GM12878 (cell line): ENCODE data around the gene VGLL4. TPM values are rescaled to one million over a fixed set of nuclear protein-coding genes. Genes with fewer than 3 reads are reported as not detected.

Experiments used
- ATAC-seq: fragments of 200-7000 bp; cut with Tn5 transposase; 3 replicates; pipeline ENCODE4 v1.9.1; 2020; ENCODE audit warnings: mild to moderate bottlenecking, moderate library complexity
- BruUV-seq: library from RNA; stranded (reverse); fragments of 400-500 nt; replicated peaks from 2 replicates; lab custom pipeline; 2021; lab: Mats Ljungman, UMichigan
- CTCF ChIA-PET: fragments of 300-600 bp; sonication (Branson Sonifier 250); formaldehyde crosslinking; extraction: SDS; loops from one replicate; lab custom pipeline; 2021; ENCODE audit warnings: inconsistent platforms; lab: Yijun Ruan, JAX
- POLR2A ChIA-PET: fragments of 350-600 bp; formaldehyde crosslinking; extraction: SDS; loops from one replicate; lab custom pipeline; 2021; ENCODE audit warnings: inconsistent platforms; lab: Charles Lee
- RAD21 ChIA-PET: fragments of 300-600 bp; sonication (Branson Sonifier 250); formaldehyde crosslinking; loops from one replicate; lab custom pipeline; 2023; ENCODE audit warnings: antibody characterized with exemption; ENCODE audit not compliant: unreplicated experiment; lab: Charles Lee
- SMC1A ChIA-PET: fragments of 300-600 bp; sonication (Branson Sonifier 250); formaldehyde crosslinking; loops from one replicate; lab custom pipeline; 2023; ENCODE audit not compliant: unreplicated experiment, uncharacterized antibody; lab: Charles Lee
- DNase-seq: peaks from one replicate; pipeline ENCODE4 v3.0.0-alpha.2; 2011; ENCODE audit warnings: low read depth, low spot score
- FAIRE-seq: peaks from 3 replicates; lab custom pipeline; 2011; peaks lifted over from hg19 to GRCh38; lab: Jason Lieb, UNC
- H2AFZ ChIP-seq: 2 replicates; pipeline ENCODE4 v1.6.0; 2011; ENCODE audit warnings: low read depth, low read length, control low read depth; ENCODE audit not compliant: control insufficient read depth
- H3K27ac ChIP-seq: 2 replicates; pipeline ENCODE4 v1.5.1; 2011; ENCODE audit warnings: control low read depth; ENCODE audit not compliant: control insufficient read depth, insufficient read depth
- H3K27me3 ChIP-seq, 2 experiments: replicated peaks in 1 of 2; 2 replicates each; pipeline versions ENCODE4 v1.6.0 to v1.6.1; 2011; ENCODE audit warnings: low read length in 1 of 2; ENCODE audit not compliant: control insufficient read depth in 2 of 2, insufficient read depth in 2 of 2
- H3K36me3 ChIP-seq, 2 experiments: 2 replicates each; pipeline ENCODE4 v1.5.1; 2011; ENCODE audit warnings: low read length in 1 of 2; ENCODE audit not compliant: control insufficient read depth in 2 of 2, insufficient read depth in 2 of 2
- H3K4me1 ChIP-seq: 2 replicates; pipeline ENCODE4 v1.6.1; 2011; ENCODE audit warnings: mild to moderate bottlenecking, low read length, moderate library complexity, mixed read lengths; ENCODE audit not compliant: control insufficient read depth, insufficient read depth
- H3K4me2 ChIP-seq: 2 replicates; pipeline ENCODE4 v1.6.0; 2011; ENCODE audit warnings: control low read depth; ENCODE audit not compliant: control insufficient read depth, insufficient read depth
- H3K4me3 ChIP-seq: fragments of 200-600 bp; sonication (generic); 2 replicates; pipeline ENCODE4 v1.5.1; 2016
- H3K79me2 ChIP-seq: 2 replicates; pipeline ENCODE4 v1.6.0; 2011; ENCODE audit warnings: low read length; ENCODE audit not compliant: control insufficient read depth, insufficient read depth
- H3K9ac ChIP-seq: 2 replicates; pipeline ENCODE4 v1.8.0; 2011; ENCODE audit warnings: low read length, control low read depth, mixed read lengths; ENCODE audit not compliant: control insufficient read depth, insufficient read depth
- H3K9me3 ChIP-seq: replicated peaks from 3 replicates; pipeline ENCODE4 v1.5.1; 2011; ENCODE audit warnings: mild to moderate bottlenecking, low read length; ENCODE audit not compliant: control insufficient read depth, insufficient read depth
- H4K20me1 ChIP-seq: 2 replicates; pipeline ENCODE4 v1.6.0; 2011; ENCODE audit not compliant: control insufficient read depth, insufficient read depth
- CHD1 ChIP-seq: IDR thresholded peaks from 2 replicates; pipeline ENCODE4 v1.6.1; 2012; ENCODE audit warnings: low read depth, low read length, improper control_type of control experiment
- EZH2 ChIP-seq: IDR thresholded peaks from 2 replicates; pipeline ENCODE4 v1.6.1; 2012; ENCODE audit warnings: low read depth, mild to moderate bottlenecking, control low read depth, inconsistent platforms, low read length, borderline replicate concordance; ENCODE audit not compliant: control insufficient read depth
- FOXK2 ChIP-seq: fragments of 450-650 bp; IDR thresholded peaks from 2 replicates; pipeline ENCODE4 v1.6.1; 2017; ENCODE audit warnings: mild to moderate bottlenecking, moderate library complexity
- GABPA ChIP-seq: IDR thresholded peaks from 2 replicates; pipeline ENCODE4 v1.6.1; 2014; ENCODE audit warnings: antibody characterized with exemption, low read depth, mild to moderate bottlenecking, inconsistent platforms
- HDAC2 ChIP-seq: fragments of 200-600 bp; sonication (generic); IDR thresholded peaks from 2 replicates; pipeline ENCODE4 v1.6.1; 2017
- KLF5 ChIP-seq: fragments of 450-650 bp; IDR thresholded peaks from 2 replicates; pipeline ENCODE4 v1.6.1; 2014; ENCODE audit warnings: mild to moderate bottlenecking; ENCODE audit not compliant: partially characterized antibody
- MXI1 ChIP-seq: fragments of 150-350 bp; IDR thresholded peaks from 2 replicates; pipeline ENCODE4 v1.6.1; 2011; ENCODE audit warnings: low read depth, mild to moderate bottlenecking, inconsistent platforms, low read length, improper control_type of control experiment
- MYB ChIP-seq: fragments of 150-350 bp; IDR thresholded peaks from 2 replicates; pipeline ENCODE4 v1.6.1; 2014; ENCODE audit warnings: mild to moderate bottlenecking, low read depth, low read length, borderline replicate concordance
- PAX8 ChIP-seq: fragments of 450-650 bp; IDR thresholded peaks from 2 replicates; pipeline ENCODE4 v1.6.1; 2017; ENCODE audit warnings: mild to moderate bottlenecking, moderate library complexity
- RB1 ChIP-seq: fragments of 450-650 bp; formaldehyde crosslinking; IDR thresholded peaks from 2 replicates; pipeline ENCODE4 v1.6.1; 2017; ENCODE audit warnings: mild to moderate bottlenecking, borderline replicate concordance
- RBBP5 ChIP-seq: fragments of 200-600 bp; sonication (generic); conservative IDR thresholded peaks from 2 replicates; pipeline ENCODE4 v1.6.1; 2016
- RELA ChIP-seq: fragments of 450-650 bp; IDR thresholded peaks from 2 replicates; pipeline ENCODE4 v1.8.0; 2014; ENCODE audit warnings: borderline replicate concordance; ENCODE audit not compliant: partially characterized antibody
- STAT3 ChIP-seq: IDR thresholded peaks from 2 replicates; pipeline ENCODE4 v1.6.1; 2011; ENCODE audit warnings: low read depth, low read length, improper control_type of control experiment
- ZBED1 ChIP-seq: IDR thresholded peaks from 2 replicates; pipeline ENCODE4 v1.6.1; 2016; ENCODE audit warnings: borderline replicate concordance
- ZNF217 ChIP-seq: fragments of 450-650 bp; IDR thresholded peaks from 2 replicates; pipeline ENCODE4 v1.6.1; 2017; ENCODE audit warnings: antibody characterized with exemption, mild to moderate bottlenecking
- WGBS: methylation state at CpG from one replicate; pipeline ENCODE4 v1.1.6; 2016; ENCODE audit warnings: low lambda C conversion rate; ENCODE audit not compliant: insufficient replicate concordance, insufficient coverage; ENCODE audit errors: missing lambda C conversion rate; 5-methylcytosine and 5-hydroxymethylcytosine counted together
- in situ Hi-C: fragments of 300-500 bp; cut with MboI; formaldehyde crosslinking; loops from 9 replicates; pipeline ENCODE4 v1.14.3; 2018; ENCODE audit warnings: mixed read lengths
- intact Hi-C: fragments of 100-400 bp; cut with micrococcal nuclease; formaldehyde crosslinking; loops from one replicate; pipeline ENCODE4 v1.14.2; 2022; ENCODE audit not compliant: unreplicated experiment
- polyA plus RNA-seq, 11 experiments: library from polyadenylated mRNA; depleted of rRNA in 4 of 11; unstranded in 6 of 11; stranded (reverse) in 5 of 11; fragments of >200 nt; fragmentation: Nextera tagmentation in 4 of 11; fragmentation: Illumina TruSeq in 1 of 11; extraction: Ambion mirVana in 4 of 11; extraction: Trizol in 1 of 11; gene quantifications; 1 replicate in 1 of 11; 2 replicates in 10 of 11; pipeline versions ENCODE4 v1.2.1 to v1.2.3, GENCODE V29; 2011 to 2016; ENCODE audit warnings: inconsistent platforms in 2 of 11, missing spikeins in 2 of 11, low read depth in 1 of 11
- total RNA-seq, 4 experiments: library from RNA; depleted of rRNA in 3 of 4; stranded (reverse); fragments of >200 nt in 3 of 4; fragmentation: Illumina TruSeq in 1 of 4; extraction: Trizol in 1 of 4; gene quantifications; 2 replicates each; pipeline versions ENCODE4 v1.2.1 to v1.2.3, GENCODE V29; 2013 to 2021
- TF ChIP-seq, protein P1 (sequence below): fragments of 450-650 bp; IDR thresholded peaks from 2 replicates; pipeline ENCODE4 v1.6.1; 2017; ENCODE audit warnings: mild to moderate bottlenecking, low read depth, inconsistent platforms; ENCODE audit not compliant: poor library complexity, severe bottlenecking
- TF ChIP-seq, protein P2 (sequence below): IDR thresholded peaks from 2 replicates; pipeline ENCODE4 v1.6.1; 2012; ENCODE audit warnings: mild to moderate bottlenecking, low read depth, low read length
- TF ChIP-seq, protein P3 (sequence below): IDR thresholded peaks from 2 replicates; pipeline ENCODE4 v1.6.1; 2011; ENCODE audit warnings: low read depth, mild to moderate bottlenecking, low read length, moderate library complexity, borderline replicate concordance; ENCODE audit errors: extremely low read depth

The VGLL4 gene
- total and polyA plus RNA-seq, 10 of the 15 experiments (the other 5 are each of a cell fraction or from before 2014, with no cell fraction given), result 0.44 to 38.1 (median 16.1) TPM

GRCh38 chr3:11600501-11601282 lies 43.0 kb downstream of the VGLL4 start (continued):
- TF ChIP-seq, protein P1, sequence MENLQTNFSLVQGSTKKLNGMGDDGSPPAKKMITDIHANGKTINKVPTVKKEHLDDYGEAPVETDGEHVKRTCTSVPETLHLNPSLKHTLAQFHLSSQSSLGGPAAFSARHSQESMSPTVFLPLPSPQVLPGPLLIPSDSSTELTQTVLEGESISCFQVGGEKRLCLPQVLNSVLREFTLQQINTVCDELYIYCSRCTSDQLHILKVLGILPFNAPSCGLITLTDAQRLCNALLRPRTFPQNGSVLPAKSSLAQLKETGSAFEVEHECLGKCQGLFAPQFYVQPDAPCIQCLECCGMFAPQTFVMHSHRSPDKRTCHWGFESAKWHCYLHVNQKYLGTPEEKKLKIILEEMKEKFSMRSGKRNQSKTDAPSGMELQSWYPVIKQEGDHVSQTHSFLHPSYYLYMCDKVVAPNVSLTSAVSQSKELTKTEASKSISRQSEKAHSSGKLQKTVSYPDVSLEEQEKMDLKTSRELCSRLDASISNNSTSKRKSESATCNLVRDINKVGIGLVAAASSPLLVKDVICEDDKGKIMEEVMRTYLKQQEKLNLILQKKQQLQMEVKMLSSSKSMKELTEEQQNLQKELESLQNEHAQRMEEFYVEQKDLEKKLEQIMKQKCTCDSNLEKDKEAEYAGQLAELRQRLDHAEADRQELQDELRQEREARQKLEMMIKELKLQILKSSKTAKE, result no peak
- TF ChIP-seq PAX8 (no peak), HDAC2 (no peak), ZNF217 (no peak), RB1 (no peak)

GRCh38 chr3:11596387-11596786 lies 47.3 kb downstream of the VGLL4 start:
- Histone ChIP-seq H3K36me3 (peaks cover 2 to 23% of the 10 kb centered on the region in 2 experiments), H3K79me2 (peaks cover 44% of the 10 kb centered on the region), H3K9me3 (peaks cover 10% of the 10 kb centered on the region), H3K4me3 (no peak overlapping the region), H3K27ac (no peak overlapping the region), H3K4me2 (no peak overlapping the region), H3K4me1 (peaks cover 4% of the 10 kb centered on the region; the same call in 1 of the 2 replicates), H3K27me3 (no peaks in the 10 kb centered on the region), H3K9ac (no peak overlapping the region), H4K20me1 (no peaks in the 10 kb centered on the region), H2AFZ (no peak overlapping the region)
- in situ Hi-C loops, result no loop called here
- no peak for DNase-seq
- FAIRE-seq, result no peak
- ATAC-seq, result no peak
- POLR2A ChIA-PET, result no interaction called here
- no TSS peak for BruUV-seq
- CTCF ChIA-PET, result no interaction called here
- SMC1A ChIA-PET, result interaction anchor here (1.5 kb wide), 1 partner anchor 11 kb away, joined by 4 read pairs; no protein-coding TSS in a partner anchor
- WGBS, result 92% methylated on average over 7 of the region's 7 CpGs
- RAD21 ChIA-PET, result no interaction called here
- intact Hi-C loops, result no loop called here
- TF ChIP-seq KLF5 (no peak), FOXK2 (no peak), RELA (no peak), MXI1 (no peak), EZH2 (no peak), ZBED1 (no peak), MYB (no peak), GABPA (no peak), RBBP5 (no peak), CHD1 (no peak), STAT3 (no peak)
- TF ChIP-seq, protein P2, sequence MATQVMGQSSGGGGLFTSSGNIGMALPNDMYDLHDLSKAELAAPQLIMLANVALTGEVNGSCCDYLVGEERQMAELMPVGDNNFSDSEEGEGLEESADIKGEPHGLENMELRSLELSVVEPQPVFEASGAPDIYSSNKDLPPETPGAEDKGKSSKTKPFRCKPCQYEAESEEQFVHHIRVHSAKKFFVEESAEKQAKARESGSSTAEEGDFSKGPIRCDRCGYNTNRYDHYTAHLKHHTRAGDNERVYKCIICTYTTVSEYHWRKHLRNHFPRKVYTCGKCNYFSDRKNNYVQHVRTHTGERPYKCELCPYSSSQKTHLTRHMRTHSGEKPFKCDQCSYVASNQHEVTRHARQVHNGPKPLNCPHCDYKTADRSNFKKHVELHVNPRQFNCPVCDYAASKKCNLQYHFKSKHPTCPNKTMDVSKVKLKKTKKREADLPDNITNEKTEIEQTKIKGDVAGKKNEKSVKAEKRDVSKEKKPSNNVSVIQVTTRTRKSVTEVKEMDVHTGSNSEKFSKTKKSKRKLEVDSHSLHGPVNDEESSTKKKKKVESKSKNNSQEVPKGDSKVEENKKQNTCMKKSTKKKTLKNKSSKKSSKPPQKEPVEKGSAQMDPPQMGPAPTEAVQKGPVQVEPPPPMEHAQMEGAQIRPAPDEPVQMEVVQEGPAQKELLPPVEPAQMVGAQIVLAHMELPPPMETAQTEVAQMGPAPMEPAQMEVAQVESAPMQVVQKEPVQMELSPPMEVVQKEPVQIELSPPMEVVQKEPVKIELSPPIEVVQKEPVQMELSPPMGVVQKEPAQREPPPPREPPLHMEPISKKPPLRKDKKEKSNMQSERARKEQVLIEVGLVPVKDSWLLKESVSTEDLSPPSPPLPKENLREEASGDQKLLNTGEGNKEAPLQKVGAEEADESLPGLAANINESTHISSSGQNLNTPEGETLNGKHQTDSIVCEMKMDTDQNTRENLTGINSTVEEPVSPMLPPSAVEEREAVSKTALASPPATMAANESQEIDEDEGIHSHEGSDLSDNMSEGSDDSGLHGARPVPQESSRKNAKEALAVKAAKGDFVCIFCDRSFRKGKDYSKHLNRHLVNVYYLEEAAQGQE, result no peak
- TF ChIP-seq, protein P3, sequence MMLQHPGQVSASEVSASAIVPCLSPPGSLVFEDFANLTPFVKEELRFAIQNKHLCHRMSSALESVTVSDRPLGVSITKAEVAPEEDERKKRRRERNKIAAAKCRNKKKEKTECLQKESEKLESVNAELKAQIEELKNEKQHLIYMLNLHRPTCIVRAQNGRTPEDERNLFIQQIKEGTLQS, result no peak
